Esophagus muscularis mucosa (tissue), 4 donors: ENCODE data around the gene TRAF2. TPM values are rescaled to one million over a fixed set of nuclear protein-coding genes. Genes with fewer than 3 reads are reported as not detected.

Experiments used
- DNase-seq: peaks from one replicate; pipeline ENCODE4 v3.0.0-alpha.2; 2017; ENCODE audit errors: extremely low spot score
- H3K27ac ChIP-seq, 4 donors: fragments of 200-600 bp; sonication (generic); replicated peaks in 1 of 4; 1 replicate in 3 of 4; 2 replicates in 1 of 4; pipeline ENCODE4 v1.5.1; 2016 to 2019; ENCODE audit warnings: mild to moderate bottlenecking in 1 of 4
- H3K27me3 ChIP-seq, 4 donors: fragments of 200-600 bp; sonication (generic); one replicate each; pipeline versions ENCODE4 v1.5.1 to v1.6.0; 2016 to 2019
- H3K36me3 ChIP-seq, 4 donors: fragments of 200-600 bp; sonication (generic); one replicate each; pipeline ENCODE4 v1.5.1; 2016 to 2019
- H3K4me1 ChIP-seq, 4 donors: fragments of 200-600 bp; sonication (generic); one replicate each; pipeline ENCODE4 v1.5.1; 2016 to 2019
- H3K4me3 ChIP-seq, 4 donors: fragments of 200-600 bp; sonication (generic); 1 replicate in 2 of 4; 2 replicates in 2 of 4; pipeline ENCODE4 v1.5.1; 2016 to 2019; ENCODE audit warnings: mild to moderate bottlenecking in 4 of 4, moderate library complexity in 1 of 4
- H3K9me3 ChIP-seq, 4 donors: fragments of 200-600 bp; sonication (generic); 1 replicate in 3 of 4; 2 replicates in 1 of 4; pipeline ENCODE4 v1.5.1; 2016 to 2019
- CTCF ChIP-seq, 3 experiments: fragments of 200-600 bp in 2 of 3; fragments of 450-650 bp in 1 of 3; sonication (generic) in 2 of 3; IDR thresholded peaks; one replicate each; pipeline ENCODE4 v1.5.1; 2017 to 2019; ENCODE audit warnings: antibody characterized with exemption in 3 of 3, mild to moderate bottlenecking in 2 of 3, moderate library complexity in 1 of 3
- EP300 ChIP-seq: sonication (generic); formaldehyde crosslinking; IDR thresholded peaks from one replicate; pipeline ENCODE4 v1.6.1; 2017; ENCODE audit warnings: antibody characterized with exemption
- POLR2A ChIP-seq: fragments of 450-650 bp; IDR thresholded peaks from one replicate; pipeline ENCODE4 v1.6.1; 2017; ENCODE audit warnings: antibody characterized with exemption, moderate library complexity, mild to moderate bottlenecking, low read depth
- POLR2AphosphoS5 ChIP-seq, 2 donors: sonication (generic); formaldehyde crosslinking; IDR thresholded peaks; one replicate each; pipeline ENCODE4 v1.6.1; 2017; ENCODE audit warnings: antibody characterized with exemption in 2 of 2
- WGBS: methylation state at CpG from one replicate; pipeline ENCODE4 v1.1.5; 2018; 5-methylcytosine and 5-hydroxymethylcytosine counted together
- intact Hi-C: fragments of 100-400 bp; cut with DNase I; formaldehyde crosslinking; loops from one replicate; pipeline ENCODE4 v1.15.1; 2023
- total RNA-seq, 4 donors: library from RNA; depleted of rRNA; stranded (reverse); fragments of >200 nt; gene quantifications; one replicate each; pipeline versions ENCODE4 v1.1.0 to v1.2.1, GENCODE V29; 2016

Gene TRAF2
- total RNA-seq, 4 donors from 2014 or later = 6.6 to 15.5 (median 12.4) TPM

DNA sequence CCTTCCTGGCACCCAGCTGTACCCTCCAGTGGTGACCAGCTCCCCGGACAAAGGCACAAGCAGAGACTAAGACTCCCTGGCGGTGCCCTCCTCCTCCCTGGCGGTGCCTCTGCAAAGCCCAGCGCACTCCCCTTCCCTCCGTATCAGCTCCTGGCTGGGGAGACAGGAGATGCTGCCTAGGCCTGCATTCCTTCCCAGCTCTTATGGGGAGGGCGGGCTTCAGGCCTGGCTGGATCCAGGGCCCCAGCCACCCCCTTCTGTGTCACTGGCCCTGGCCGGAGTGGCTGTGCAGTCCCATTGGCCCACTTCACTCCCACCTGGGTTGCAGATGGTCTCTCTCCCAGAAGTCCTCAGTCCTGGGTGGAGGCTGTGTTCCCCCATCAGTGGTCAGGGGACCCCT is 72.2 kb downstream of the TRAF2 start:
- intact Hi-C loops = no loop called here
- DNase-seq = no peak
- Histone ChIP-seq H3K4me3 (no peak overlapping the region), H3K4me1 (peaks cover 0 to 9% (median 4%) of the 10 kb centered on the region in 4 donors), H3K27ac (no peak overlapping the region), H3K9me3 (no peaks in the 10 kb centered on the region), H3K36me3 (no peaks in the 10 kb centered on the region), H3K27me3 (peaks cover 0 to 15% (median 0%) of the 10 kb centered on the region in 4 donors)
- 93% methylated on average over 6 of the region's 7 CpGs for whole genome bisulfite sequencing
- TF ChIP-seq POLR2AphosphoS5 (IDR thresholded peaks at IDR 0.05) = no peak
- no peak for TF ChIP-seq CTCF (IDR thresholded peaks at IDR 0.05)
- no peak for TF ChIP-seq EP300
- TF ChIP-seq POLR2A = no peak

GRCh38 chr9:136958898-136959850 is 72.9 kb downstream of the TRAF2 start:
- DNase-seq = no peak
- Histone ChIP-seq H3K27me3 (peaks cover 0 to 21% (median 0%) of the 10 kb centered on the region in 4 donors), H3K4me1 (peaks cover 3 to 10% (median 5%) of the 10 kb centered on the region in 4 donors), H3K9me3 (no peaks in the 10 kb centered on the region), H3K36me3 (no peaks in the 10 kb centered on the region), H3K27ac (no peak overlapping the region), H3K4me3 (no peak overlapping the region)
- TF ChIP-seq POLR2AphosphoS5 (IDR thresholded peaks at IDR 0.05) = no peak
- no peak for TF ChIP-seq POLR2A
- TF ChIP-seq EP300 = no peak
- TF ChIP-seq CTCF (IDR thresholded peaks at IDR 0.05) = no peak
- intact Hi-C loops = no loop called here
- 89% methylated on average over 21 of the region's 28 CpGs for WGBS

GRCh38 chr9:136960212-136960937 is 74.1 kb downstream of the TRAF2 start:
- no peak overlapping the region for H3K27ac ChIP-seq
- peaks cover 6 to 16% (median 12%) of the 10 kb centered on the region in 4 donors for H3K4me1 ChIP-seq
- H3K4me3 ChIP-seq = no peak overlapping the region

DNA sequence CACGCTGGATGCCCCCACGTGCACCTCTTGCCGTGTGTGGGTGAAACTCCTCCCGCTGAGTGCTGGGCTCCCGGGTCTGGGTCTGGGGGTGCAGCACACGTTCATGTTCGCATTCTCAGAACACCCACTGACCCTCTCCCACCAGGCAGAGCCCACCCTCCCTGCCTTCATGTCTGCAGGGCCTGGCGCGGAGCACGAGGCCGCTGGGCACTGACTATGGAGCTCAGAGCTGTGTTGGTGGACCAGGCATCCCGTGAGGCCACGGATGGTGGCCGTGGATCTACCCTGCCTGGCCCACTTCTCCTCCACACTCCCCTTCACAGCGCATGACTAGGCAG is 74.6 kb downstream of the TRAF2 start:
- no peak overlapping the region for H3K4me3 ChIP-seq
- TF ChIP-seq POLR2AphosphoS5 (IDR thresholded peaks at IDR 0.05) (no peak), CTCF (IDR thresholded peaks at IDR 0.05) (no peak)
- WGBS = 81% methylated on average over 14 of the region's 15 CpGs

More at GRCh38 chr9:136960212-136960937, 74.1 kb downstream of the TRAF2 start:
- TF ChIP-seq POLR2A (no peak), POLR2AphosphoS5 (IDR thresholded peaks at IDR 0.05) (no peak), EP300 (no peak), CTCF (IDR thresholded peaks at IDR 0.05) (no peak)
- intact Hi-C loops = no loop called here
- Histone ChIP-seq H3K9me3 (no peaks in the 10 kb centered on the region), H3K27me3 (peaks cover 0 to 27% (median 0%) of the 10 kb centered on the region in 4 donors), H3K36me3 (no peaks in the 10 kb centered on the region)
- DNase-seq = no peak
- 83% methylated on average over 19 of the region's 19 CpGs for WGBS

More for the DNA sequence above, 74.6 kb downstream of the TRAF2 start:
- H3K27ac ChIP-seq = no peak overlapping the region
- H3K36me3 ChIP-seq = no peaks in the 10 kb centered on the region
- peaks cover 6 to 19% (median 14%) of the 10 kb centered on the region in 4 donors for H3K4me1 ChIP-seq
- peaks cover 0 to 32% (median 0%) of the 10 kb centered on the region in 4 donors for H3K27me3 ChIP-seq
- no peaks in the 10 kb centered on the region for H3K9me3 ChIP-seq
- intact Hi-C loops = no loop called here
- DNase-seq = no peak
